HG03469 (cell line): Measurements from ENCODE around the gene SLC25A17.
"Not testable (repeated sequence)": the region's sequence is repeated elsewhere in the genome, so short reads cannot be mapped to it uniquely, and the experiment has no call there.

Experiments
- ATAC-seq: cut with Tn5 transposase; IDR thresholded peaks from one replicate; pipeline ENCODE4 v1.9.1; 2021; ENCODE audit warnings: mild to moderate bottlenecking, moderate library complexity, moderate number of reproducible peaks; ENCODE audit not compliant: unreplicated experiment

Gene SLC25A17

GRCh38 chr22:40758851-40759250, 60.3 kb downstream of the SLC25A17 start:
- ATAC-seq: not testable (repeated sequence)

- no peak for ATAC-seq
Observed at GRCh38 chr22:40758390-40758789, 60.8 kb downstream of the SLC25A17 start.

- no peak for ATAC-seq
Observed at GRCh38 chr22:40757071-40757470, 62.1 kb downstream of the SLC25A17 start.

GRCh38 chr22:40753114-40753513, 66.0 kb downstream of the SLC25A17 start:
- no peak for ATAC-seq

GRCh38 chr22:40751250-40751649, 67.9 kb downstream of the SLC25A17 start:
- ATAC-seq: no peak

GRCh38 chr22:40749829-40750228, 69.3 kb downstream of the SLC25A17 start:
- no peak for ATAC-seq

GRCh38 chr22:40748388-40749355, 70.5 kb downstream of the SLC25A17 start:
- no peak for ATAC-seq

GRCh38 chr22:40747361-40747760, 71.8 kb downstream of the SLC25A17 start:
- no peak for ATAC-seq

- ATAC-seq: no peak
Observed at GRCh38 chr22:40746428-40747220, 72.5 kb downstream of the SLC25A17 start.

GRCh38 chr22:40743768-40744167, 75.4 kb downstream of the SLC25A17 start:
- ATAC-seq: no peak

- no peak for ATAC-seq
Observed at GRCh38 chr22:40741116-40741515, 78.0 kb downstream of the SLC25A17 start.

GRCh38 chr22:40739721-40740120, 79.4 kb downstream of the SLC25A17 start:
- no peak for ATAC-seq

- no peak for ATAC-seq
Observed at GRCh38 chr22:40733919-40734318, 85.2 kb downstream of the SLC25A17 start.

- no peak for ATAC-seq
Observed at GRCh38 chr22:40732999-40733292, 86.2 kb downstream of the SLC25A17 start.

GRCh38 chr22:40729284-40729683, 89.9 kb downstream of the SLC25A17 start:
- no peak for ATAC-seq

- no peak for ATAC-seq
Observed at GRCh38 chr22:40728731-40729189, 90.4 kb downstream of the SLC25A17 start.

GRCh38 chr22:40727964-40728615, 91.1 kb downstream of the SLC25A17 start:
- no peak for ATAC-seq

GRCh38 chr22:40727070-40727963, 91.8 kb downstream of the SLC25A17 start:
- ATAC-seq: no peak

GRCh38 chr22:40726514-40726913, 92.6 kb downstream of the SLC25A17 start:
- ATAC-seq: no peak

GRCh38 chr22:40723396-40723933, 95.7 kb downstream of the SLC25A17 start:
- ATAC-seq: no peak
